Measurements from ENCODE around the gene IMPDH2. TPM values are rescaled to one million over a fixed set of nuclear protein-coding genes. Genes with fewer than 3 reads are reported as not detected.
"Not testable (repeated sequence)": the region's sequence is repeated elsewhere in the genome, so short reads cannot be mapped to it uniquely, and the experiment has no call there.

Gene IMPDH2
- total RNA-seq, 1 donor from 2014 or later: 256 TPM

DNA sequence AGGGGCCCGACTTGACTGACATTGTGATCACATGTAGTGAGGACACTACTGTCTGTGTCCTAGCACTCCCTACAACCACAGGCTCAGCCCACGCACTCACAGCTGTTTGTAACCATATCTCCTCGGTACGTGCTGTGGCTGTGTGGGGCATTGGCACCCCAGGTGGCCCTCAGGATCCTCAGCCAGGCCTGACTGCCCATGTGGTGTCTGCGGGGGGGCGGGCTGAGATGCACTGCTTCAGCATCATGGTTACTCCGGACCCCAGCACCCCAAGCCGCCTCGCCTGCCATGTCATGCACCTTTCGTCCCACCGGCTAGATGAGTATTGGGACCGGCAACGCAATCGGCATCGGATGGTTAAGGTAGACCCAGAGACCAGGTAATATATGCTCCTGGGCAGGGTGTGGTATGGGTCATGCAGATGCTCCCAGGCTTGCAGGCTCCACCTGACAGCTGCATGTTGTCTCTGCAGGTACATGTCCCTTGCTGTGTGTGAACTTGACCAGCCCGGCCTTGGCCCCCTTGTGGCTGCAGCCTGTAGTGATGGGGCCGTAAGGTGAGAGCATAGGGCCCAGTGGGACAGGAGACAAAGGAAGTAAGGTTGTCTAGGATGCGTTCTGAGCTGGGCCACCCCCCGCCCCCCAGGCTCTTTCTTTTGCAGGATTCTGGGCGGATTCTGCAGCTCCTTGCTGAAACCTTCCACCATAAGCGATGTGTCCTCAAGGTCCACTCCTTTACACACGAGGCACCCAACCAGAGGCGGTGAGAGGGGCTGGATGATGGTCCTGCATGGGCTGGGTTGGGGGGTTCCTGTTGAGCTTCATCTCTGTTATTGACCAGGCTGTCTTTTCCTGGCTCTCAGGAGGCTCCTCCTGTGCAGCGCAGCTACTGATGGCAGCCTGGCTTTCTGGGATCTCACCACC, 15.2 kb downstream of the IMPDH2 start:
- peak overlapping the region; percentile 53 for H3K27ac Mint-ChIP-seq
- H3K4me1 Mint-ChIP-seq (ENCODE audit: unreplicated experiment): peaks cover 8% of the 10 kb centered on the region
- peaks cover 6% of the 10 kb centered on the region for H3K36me3 Mint-ChIP-seq
- no peaks in the 10 kb centered on the region for H3K27me3 Mint-ChIP-seq
- TF ChIP-seq, protein P1, sequence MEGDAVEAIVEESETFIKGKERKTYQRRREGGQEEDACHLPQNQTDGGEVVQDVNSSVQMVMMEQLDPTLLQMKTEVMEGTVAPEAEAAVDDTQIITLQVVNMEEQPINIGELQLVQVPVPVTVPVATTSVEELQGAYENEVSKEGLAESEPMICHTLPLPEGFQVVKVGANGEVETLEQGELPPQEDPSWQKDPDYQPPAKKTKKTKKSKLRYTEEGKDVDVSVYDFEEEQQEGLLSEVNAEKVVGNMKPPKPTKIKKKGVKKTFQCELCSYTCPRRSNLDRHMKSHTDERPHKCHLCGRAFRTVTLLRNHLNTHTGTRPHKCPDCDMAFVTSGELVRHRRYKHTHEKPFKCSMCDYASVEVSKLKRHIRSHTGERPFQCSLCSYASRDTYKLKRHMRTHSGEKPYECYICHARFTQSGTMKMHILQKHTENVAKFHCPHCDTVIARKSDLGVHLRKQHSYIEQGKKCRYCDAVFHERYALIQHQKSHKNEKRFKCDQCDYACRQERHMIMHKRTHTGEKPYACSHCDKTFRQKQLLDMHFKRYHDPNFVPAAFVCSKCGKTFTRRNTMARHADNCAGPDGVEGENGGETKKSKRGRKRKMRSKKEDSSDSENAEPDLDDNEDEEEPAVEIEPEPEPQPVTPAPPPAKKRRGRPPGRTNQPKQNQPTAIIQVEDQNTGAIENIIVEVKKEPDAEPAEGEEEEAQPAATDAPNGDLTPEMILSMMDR (conservative IDR thresholded peaks at IDR 0.05): peak; percentile 74
- H3K4me3 Mint-ChIP-seq: no peak overlapping the region
- no peak for DNase-seq (ENCODE audit: extremely low spot score, unreplicated experiment)
- H3K9me3 Mint-ChIP-seq: no peaks in the 10 kb centered on the region

DNA sequence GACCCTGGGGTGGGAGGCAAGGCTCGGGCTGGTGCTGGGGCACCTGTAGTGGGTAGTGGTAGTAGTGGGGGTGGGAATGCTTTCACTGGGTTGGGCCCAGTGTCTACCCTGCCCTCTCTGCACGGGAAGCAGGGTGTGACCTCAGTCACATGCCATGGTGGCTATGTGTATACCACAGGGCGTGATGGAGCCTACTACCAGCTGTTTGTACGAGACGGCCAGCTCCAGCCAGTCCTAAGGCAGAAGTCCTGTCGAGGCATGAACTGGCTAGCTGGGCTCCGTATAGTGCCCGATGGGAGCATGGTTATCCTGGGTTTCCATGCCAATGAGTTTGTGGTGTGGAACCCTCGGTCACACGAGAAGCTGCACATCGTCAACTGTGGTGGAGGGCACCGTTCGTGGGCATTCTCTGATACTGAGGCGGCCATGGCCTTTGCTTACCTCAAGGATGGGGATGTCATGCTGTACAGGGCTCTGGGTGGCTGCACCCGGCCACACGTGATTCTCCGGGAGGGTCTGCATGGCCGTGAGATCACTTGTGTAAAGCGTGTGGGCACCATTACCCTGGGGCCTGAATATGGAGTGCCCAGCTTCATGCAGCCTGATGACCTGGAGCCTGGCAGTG, 16.0 kb downstream of the IMPDH2 start:
- H3K4me1 Mint-ChIP-seq (ENCODE audit: unreplicated experiment): peaks cover 8% of the 10 kb centered on the region
- H3K4me3 Mint-ChIP-seq: no peak overlapping the region
- no peaks in the 10 kb centered on the region for H3K9me3 Mint-ChIP-seq
- TF ChIP-seq, protein P1 (conservative IDR thresholded peaks at IDR 0.05): no peak
- H3K27me3 Mint-ChIP-seq: no peaks in the 10 kb centered on the region
- H3K27ac Mint-ChIP-seq: no peak overlapping the region
- DNase-seq (ENCODE audit: extremely low spot score, unreplicated experiment): no peak
- peaks cover 9% of the 10 kb centered on the region for H3K36me3 Mint-ChIP-seq

DNA sequence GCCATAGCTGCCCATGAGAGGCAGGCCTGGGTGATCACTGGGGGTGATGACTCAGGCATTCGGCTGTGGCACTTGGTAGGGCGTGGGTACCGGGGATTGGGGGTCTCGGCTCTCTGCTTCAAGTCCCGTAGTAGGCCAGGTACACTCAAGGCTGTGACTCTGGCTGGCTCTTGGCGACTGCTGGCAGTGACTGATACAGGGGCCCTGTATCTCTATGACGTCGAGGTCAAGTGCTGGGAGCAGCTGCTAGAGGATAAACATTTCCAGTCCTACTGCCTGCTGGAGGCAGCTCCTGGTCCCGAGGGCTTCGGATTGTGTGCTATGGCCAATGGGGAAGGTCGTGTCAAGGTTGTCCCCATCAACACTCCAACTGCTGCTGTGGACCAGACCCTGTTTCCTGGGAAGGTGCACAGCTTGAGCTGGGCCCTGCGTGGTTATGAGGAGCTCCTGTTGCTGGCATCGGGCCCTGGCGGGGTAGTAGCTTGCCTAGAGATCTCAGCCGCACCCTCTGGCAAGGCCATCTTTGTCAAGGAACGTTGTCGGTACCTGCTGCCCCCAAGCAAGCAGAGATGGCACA, 16.7 kb downstream of the IMPDH2 start:
- peaks cover 12% of the 10 kb centered on the region for H3K36me3 Mint-ChIP-seq
- no peak overlapping the region for H3K4me3 Mint-ChIP-seq
- H3K27ac Mint-ChIP-seq: peak overlapping the region; percentile 46
- H3K9me3 Mint-ChIP-seq: no peaks in the 10 kb centered on the region
- H3K4me1 Mint-ChIP-seq (ENCODE audit: unreplicated experiment): peaks cover 13% of the 10 kb centered on the region
- TF ChIP-seq, protein P1 (conservative IDR thresholded peaks at IDR 0.05): no peak
- no peaks in the 10 kb centered on the region for H3K27me3 Mint-ChIP-seq
- no peak for DNase-seq (ENCODE audit: extremely low spot score, unreplicated experiment)

DNA sequence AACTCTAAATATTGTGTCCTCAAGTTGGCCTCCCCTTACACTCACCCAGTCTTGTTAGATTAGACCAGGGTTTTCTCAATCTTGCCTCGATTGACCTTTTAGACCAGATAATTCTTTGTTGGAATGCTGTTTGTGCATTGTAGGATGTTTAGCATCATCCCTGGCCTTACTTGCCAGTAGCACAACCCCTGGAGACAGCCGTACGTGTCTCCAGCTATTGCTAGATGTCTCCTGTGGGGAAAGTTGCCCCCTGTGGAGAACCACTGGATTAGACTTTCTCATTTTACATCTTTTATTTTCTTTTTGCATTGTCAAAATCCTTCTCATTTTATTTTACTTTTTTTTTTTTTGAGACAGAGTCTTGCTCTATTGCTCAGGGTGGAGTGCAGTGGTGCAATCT, 19.8 kb downstream of the IMPDH2 start:
- no peaks in the 10 kb centered on the region for H3K9me3 Mint-ChIP-seq
- DNase-seq (ENCODE audit: extremely low spot score, unreplicated experiment): no peak
- no peaks in the 10 kb centered on the region for H3K27me3 Mint-ChIP-seq
- H3K4me1 Mint-ChIP-seq (ENCODE audit: unreplicated experiment): peaks cover 19% of the 10 kb centered on the region
- H3K27ac Mint-ChIP-seq: no peak overlapping the region
- H3K36me3 Mint-ChIP-seq: peaks cover 11% of the 10 kb centered on the region
- peak overlapping the region; percentile 100 for H3K4me3 Mint-ChIP-seq
- TF ChIP-seq, protein P1 (conservative IDR thresholded peaks at IDR 0.05): no peak

DNA sequence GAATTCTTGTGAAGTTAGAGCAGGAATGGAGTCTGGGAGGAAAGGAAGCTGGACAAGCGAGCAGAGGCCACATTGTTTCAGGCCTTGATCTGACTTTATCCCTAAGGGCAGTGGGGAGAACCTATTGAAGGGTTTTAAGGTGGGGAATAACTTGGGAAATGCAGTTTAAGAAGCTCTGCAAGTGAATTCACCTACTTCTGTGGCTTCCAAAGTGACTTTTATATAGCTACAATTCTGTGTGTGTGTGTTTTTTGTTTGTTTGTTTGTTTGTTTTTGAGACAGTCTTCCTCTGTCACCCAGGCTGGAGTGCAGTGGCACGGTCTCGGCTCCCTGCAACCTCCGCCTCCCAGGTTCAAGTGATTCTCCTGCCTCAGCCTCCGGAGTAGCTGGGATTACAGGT, 20.6 kb downstream of the IMPDH2 start:
- Mint-ChIP-seq H3K27ac (peak overlapping the region; percentile 100), H3K4me3 (peak overlapping the region; percentile 100), H3K4me1 (ENCODE audit: unreplicated experiment) (peaks cover 19% of the 10 kb centered on the region), H3K36me3 (peaks cover 11% of the 10 kb centered on the region)
- not testable (repeated sequence) for H3K27me3 Mint-ChIP-seq; DNase-seq (ENCODE audit: extremely low spot score, unreplicated experiment); H3K9me3 Mint-ChIP-seq
